H1 (cell line): Measurements from ENCODE around the gene BLOC1S3. TPM values are rescaled to one million over a fixed set of nuclear protein-coding genes. Genes with fewer than 3 reads are reported as not detected.

Experiments used
- CTCF ChIA-PET: fragments of 300-600 bp; sonication (Branson Sonifier 250); formaldehyde crosslinking; loops from one replicate; lab custom pipeline; 2021; ENCODE audit not compliant: partially characterized antibody; lab: Charles Lee
- POLR2A ChIA-PET: fragments of 300-600 bp; sonication (Branson Sonifier 250); formaldehyde crosslinking; loops from one replicate; lab custom pipeline; 2021; ENCODE audit warnings: inconsistent platforms; ENCODE audit not compliant: partially characterized antibody; lab: Charles Lee
- DNase-seq, 2 experiments: peaks; one replicate each; pipeline versions ENCODE4 v3.0.0 to v3.0.0-alpha.2; 2010 to 2022; ENCODE audit warnings: low spot score in 2 of 2, low read depth in 1 of 2, mixed read lengths in 1 of 2
- FAIRE-seq: peaks from 2 replicates; lab custom pipeline; 2011; peaks lifted over from hg19 to GRCh38; lab: Jason Lieb, UNC
- H2AFZ ChIP-seq: 2 replicates; pipeline ENCODE4 v1.8.1; 2012; ENCODE audit warnings: low read length, inconsistent platforms
- H2AK5ac ChIP-seq: 2 replicates; pipeline ENCODE4 v1.6.1; 2013; ENCODE audit warnings: low read depth, low read length
- H2BK120ac ChIP-seq: replicated peaks from 2 replicates; pipeline ENCODE3; 2013; ENCODE audit warnings: low read depth, low read length, inconsistent platforms
- H2BK12ac ChIP-seq: 2 replicates; pipeline ENCODE4 v1.6.1; 2013; ENCODE audit warnings: low read depth, low read length
- H2BK15ac ChIP-seq: 2 replicates; pipeline ENCODE4 v1.6.1; 2013; ENCODE audit warnings: low read length
- H2BK20ac ChIP-seq: 2 replicates; pipeline ENCODE4 v1.6.1; 2013; ENCODE audit warnings: low read length
- H2BK5ac ChIP-seq: 2 replicates; pipeline ENCODE4 v1.6.1; 2013; ENCODE audit warnings: low read depth, low read length
- H3K14ac ChIP-seq: 2 replicates; pipeline ENCODE4 v1.6.1; 2013; ENCODE audit warnings: inconsistent platforms; ENCODE audit not compliant: insufficient read length
- H3K18ac ChIP-seq: 2 replicates; pipeline ENCODE4 v1.6.1; 2013; ENCODE audit warnings: low read length; ENCODE audit errors: extremely low read depth
- H3K23ac ChIP-seq: 2 replicates; pipeline ENCODE4 v1.6.1; 2013; ENCODE audit warnings: inconsistent platforms; ENCODE audit not compliant: insufficient read length
- H3K23me2 ChIP-seq: 2 replicates; pipeline ENCODE4 v1.6.1; 2013; ENCODE audit warnings: low read depth, low read length
- H3K27ac ChIP-seq: 2 replicates; pipeline ENCODE4 v1.6.1; 2011; ENCODE audit warnings: low read depth, low read length, inconsistent platforms
- H3K27me3 ChIP-seq, 4 experiments: replicated peaks in 1 of 4; 1 replicate in 1 of 4; 2 replicates in 3 of 4; pipeline versions ENCODE4 v1.6.1 to v1.8.1; 2011 to 2013; ENCODE audit warnings: low read length in 3 of 4, mild to moderate bottlenecking in 3 of 4, inconsistent platforms in 2 of 4, mixed read lengths in 2 of 4, moderate library complexity in 1 of 4; ENCODE audit not compliant: control insufficient read depth in 3 of 4, insufficient read depth in 3 of 4; ENCODE audit errors: extremely low read depth in 1 of 4
- H3K36me3 ChIP-seq, 4 experiments: 2 replicates each; pipeline versions ENCODE4 v1.6.1 to v1.8.1; 2011 to 2013; ENCODE audit warnings: mild to moderate bottlenecking in 4 of 4, low read length in 3 of 4, moderate library complexity in 2 of 4, control low read depth in 1 of 4, inconsistent platforms in 1 of 4; ENCODE audit not compliant: insufficient read depth in 4 of 4, control insufficient read depth in 2 of 4
- H3K4ac ChIP-seq: replicated peaks from 2 replicates; pipeline ENCODE3; 2013; ENCODE audit warnings: low read length, low read depth, mixed read lengths, inconsistent platforms; ENCODE audit not compliant: insufficient read length
- H3K4me1 ChIP-seq, 4 experiments: replicated peaks in 1 of 4; 1 replicate in 1 of 4; 2 replicates in 3 of 4; pipeline versions ENCODE4 v1.6.1 to v1.8.1; 2011 to 2013; ENCODE audit warnings: low read length in 3 of 4, inconsistent platforms in 2 of 4, mixed read lengths in 1 of 4; ENCODE audit not compliant: insufficient read depth in 4 of 4, control insufficient read depth in 3 of 4
- H3K4me2 ChIP-seq, 2 experiments: 2 replicates each; pipeline versions ENCODE4 v1.6.1 to v1.8.1; 2011 to 2013; ENCODE audit warnings: low read depth in 2 of 2, low read length in 2 of 2, control low read depth in 1 of 2, inconsistent platforms in 1 of 2, mild to moderate bottlenecking in 1 of 2; ENCODE audit not compliant: insufficient read depth in 1 of 2
- H3K4me3 ChIP-seq, 4 experiments: fragments of 200-600, 300-600 bp in 1 of 4; sonication (generic), shearing (Covaris generic), sonication (Bioruptor Twin) in 1 of 4; 2 replicates each; pipeline versions ENCODE4 v1.5.1 to v1.8.1; 2011 to 2016; ENCODE audit warnings: low read length in 4 of 4, low read depth in 3 of 4, control low read depth in 2 of 4, inconsistent platforms in 2 of 4, mild to moderate bottlenecking in 2 of 4, mixed read lengths in 1 of 4, moderate library complexity in 1 of 4; ENCODE audit not compliant: insufficient read depth in 2 of 4; ENCODE audit errors: extremely low read depth in 1 of 4
- H3K56ac ChIP-seq: replicated peaks from 2 replicates; pipeline ENCODE3; 2013; ENCODE audit warnings: low read depth, mild to moderate bottlenecking, mixed read lengths, low read length, inconsistent platforms; ENCODE audit not compliant: insufficient read length
- H3K79me1 ChIP-seq: 2 replicates; pipeline ENCODE4 v1.6.1; 2013; ENCODE audit warnings: low read depth, low read length, control low read depth
- H3K79me2 ChIP-seq, 2 experiments: 2 replicates each; pipeline versions ENCODE4 v1.6.1 to v1.8.1; 2012 to 2013; ENCODE audit warnings: low read length in 2 of 2, mild to moderate bottlenecking in 2 of 2, inconsistent platforms in 1 of 2; ENCODE audit not compliant: insufficient read depth in 2 of 2, control insufficient read depth in 1 of 2
- H3K9ac ChIP-seq, 4 experiments: replicated peaks in 1 of 4; 1 replicate in 1 of 4; 2 replicates in 3 of 4; pipeline versions ENCODE4 v1.6.1 to v1.8.1; 2011 to 2013; ENCODE audit warnings: low read depth in 3 of 4, low read length in 3 of 4, control low read depth in 2 of 4, mild to moderate bottlenecking in 2 of 4, moderate library complexity in 2 of 4, inconsistent platforms in 1 of 4; ENCODE audit errors: extremely low read depth in 1 of 4
- H3K9me3 ChIP-seq, 2 experiments: 2 replicates each; pipeline versions ENCODE4 v1.6.1 to v1.8.1; 2012 to 2013; ENCODE audit warnings: mild to moderate bottlenecking in 2 of 2, moderate library complexity in 2 of 2, control low read depth in 1 of 2, inconsistent platforms in 1 of 2, low read depth in 1 of 2, low read length in 1 of 2, mixed read lengths in 1 of 2; ENCODE audit not compliant: insufficient read depth in 2 of 2
- H4K20me1 ChIP-seq, 2 experiments: replicated peaks in 1 of 2; 2 replicates each; pipeline versions ENCODE3 to v1.8.1; 2011 to 2013; ENCODE audit warnings: inconsistent platforms in 2 of 2, low read length in 2 of 2, mild to moderate bottlenecking in 1 of 2; ENCODE audit not compliant: insufficient read depth in 2 of 2, control insufficient read depth in 1 of 2
- H4K5ac ChIP-seq: 2 replicates; pipeline ENCODE4 v1.6.1; 2013; ENCODE audit warnings: low read length, low read depth, mixed read lengths, inconsistent platforms; ENCODE audit not compliant: insufficient read length
- H4K8ac ChIP-seq: 2 replicates; pipeline ENCODE4 v1.8.0; 2013; ENCODE audit warnings: mild to moderate bottlenecking, moderate library complexity, low read length, inconsistent platforms; ENCODE audit not compliant: insufficient read depth; ENCODE audit errors: extremely low read depth
- H4K91ac ChIP-seq: replicated peaks from 2 replicates; pipeline ENCODE3; 2013; ENCODE audit warnings: low read length, mixed read lengths, inconsistent platforms; ENCODE audit not compliant: insufficient read length
- EZH2 ChIP-seq: fragments of 200-600 bp; sonication (generic); IDR thresholded peaks from 2 replicates; pipeline ENCODE4 v1.7.1; 2012; ENCODE audit warnings: low read depth, mild to moderate bottlenecking, moderate library complexity, low read length, inconsistent platforms; ENCODE audit not compliant: severe bottlenecking
- KDM5A ChIP-seq: fragments of 200-600 bp; IDR thresholded peaks from 2 replicates; pipeline ENCODE4 v1.7.1; 2012; ENCODE audit warnings: mild to moderate bottlenecking, low read length, inconsistent platforms, mixed read lengths
- SP1 ChIP-seq: IDR thresholded peaks from 2 replicates; pipeline ENCODE4 v1.6.1; 2011; ENCODE audit warnings: low read depth, low read length
- SP4 ChIP-seq: IDR thresholded peaks from 2 replicates; pipeline ENCODE4 v1.6.1; 2012; ENCODE audit warnings: low read length, inconsistent platforms
- YY1 ChIP-seq: IDR thresholded peaks from 2 replicates; pipeline ENCODE4 v1.6.1; 2011; ENCODE audit warnings: low read depth, mild to moderate bottlenecking, low read length
- WGBS, 2 experiments: shearing (Covaris generic) in 1 of 2; methylation state at CpG; one replicate each; pipeline versions ENCODE4 v1.1.6 to v1.1.7; 2013 to 2015; ENCODE audit warnings: low lambda C conversion rate in 2 of 2, mixed read lengths in 2 of 2, inconsistent platforms in 1 of 2, low coverage in 1 of 2, missing lambda C conversion rate in 1 of 2; ENCODE audit not compliant: insufficient replicate concordance in 2 of 2, insufficient coverage in 1 of 2, insufficient read length in 1 of 2; ENCODE audit errors: extremely low coverage in 1 of 2, missing lambda C conversion rate in 1 of 2; 5-methylcytosine and 5-hydroxymethylcytosine counted together
- polyA plus RNA-seq, 7 experiments: library from polyadenylated mRNA; depleted of rRNA in 3 of 7; stranded (reverse) in 5 of 7; unstranded in 2 of 7; fragments of >200 nt in 5 of 7; fragments of 200-250 nt in 2 of 7; gene quantifications; 1 replicate in 5 of 7; 2 replicates in 1 of 7; 4 replicates in 1 of 7; pipeline versions ENCODE4 v1.2.1 to v1.2.3, GENCODE V29; 2011 to 2013; ENCODE audit warnings: missing spikeins in 2 of 7, mixed read lengths in 2 of 7
- total RNA-seq: library from RNA; stranded (reverse); fragmentation: NEBNext Ultra II Directional; extraction: Animal tissue kit (Norgen Biotek cat#: 25700); gene quantifications from 2 replicates; pipeline ENCODE4 v1.2.1, GENCODE V29; 2021

BLOC1S3 gene
- total and polyA plus RNA-seq, 2 of the 8 experiments (the other 6 are each of a cell fraction or from before 2014, with no cell fraction given) = 6.0 to 6.1 TPM

- no peak overlapping the region for H3K4me3 ChIP-seq
- H3K9me3 ChIP-seq = no peaks in the 10 kb centered on the region
- 92% methylated on average over 5 of the region's 5 CpGs; no CpG with 5 or more reads in 1 of the 2 experiments for WGBS, 2 experiments
- H2AK5ac ChIP-seq = no peak overlapping the region
- FAIRE-seq (no peak), DNase-seq (no peak)
- no peak overlapping the region for H2BK120ac ChIP-seq
- H3K18ac ChIP-seq = no peak overlapping the region
- no peak overlapping the region for H2BK15ac ChIP-seq
- no peak overlapping the region for H4K5ac ChIP-seq
- H3K4ac ChIP-seq = no peak overlapping the region
- H3K79me2 ChIP-seq = peaks cover 0 to 42% of the 10 kb centered on the region in 2 experiments; a peak in 2 of 4 replicates
- H3K27ac ChIP-seq = no peak overlapping the region
- POLR2A ChIA-PET = interaction anchor here (0.9 kb wide), 1 partner anchor 39 kb away, joined by 3 read pairs; no protein-coding TSS in a partner anchor
- H2BK12ac ChIP-seq = no peak overlapping the region
- peaks cover 0 to 10% (median 7%) of the 10 kb centered on the region in 4 experiments; a peak in 6 of 7 replicates for H3K4me1 ChIP-seq
- H4K8ac ChIP-seq = no peak overlapping the region
- no peaks in the 10 kb centered on the region for H3K36me3 ChIP-seq
- no peaks in the 10 kb centered on the region; a peak in 1 of 7 replicates for H3K27me3 ChIP-seq
- no peaks in the 10 kb centered on the region for H3K23me2 ChIP-seq
- H3K79me1 ChIP-seq = peaks cover 23% of the 10 kb centered on the region
- H4K20me1 ChIP-seq = peaks cover 17 to 32% of the 10 kb centered on the region in 2 experiments
- no peak overlapping the region for H2BK5ac ChIP-seq
- no peak overlapping the region for H3K4me2 ChIP-seq
- CTCF ChIA-PET = interaction anchor here (1.3 kb wide), 1 partner anchor 37 kb away, joined by 3 read pairs; no protein-coding TSS in a partner anchor
- no peak overlapping the region for H2AFZ ChIP-seq
- H2BK20ac ChIP-seq = no peak overlapping the region
- H3K56ac ChIP-seq = no peak overlapping the region
- no peak overlapping the region for H3K23ac ChIP-seq
- H3K9ac ChIP-seq = no peak overlapping the region; a peak in 1 of 7 replicates
- H3K14ac ChIP-seq = no peak overlapping the region
- no peak overlapping the region for H4K91ac ChIP-seq
- TF ChIP-seq SP1 (no peak), SP4 (no peak), KDM5A (no peak), EZH2 (no peak), YY1 (no peak)
These were observed 49.8 kb upstream of the BLOC1S3 start for GRCh38 chr19:45128806-45129205.
